Fibroblast of villous mesenchyme (primary cell): Measurements from ENCODE around the gene C19orf12. TPM values are rescaled to one million over a fixed set of nuclear protein-coding genes. Genes with fewer than 3 reads are reported as not detected.

Experiments
- DNase-seq: peaks from one replicate; pipeline ENCODE4 v3.0.0-alpha.2; 2010; ENCODE audit warnings: low read depth
- H3K4me3 ChIP-seq: 2 replicates; pipeline ENCODE4 v1.5.1; 2011; ENCODE audit warnings: low read depth, mild to moderate bottlenecking, low read length
- total RNA-seq: library from RNA; depleted of rRNA; stranded (reverse); fragments of >200 nt; gene quantifications from 2 replicates; pipeline ENCODE4 v1.2.3, GENCODE V29; 2012
- TF ChIP-seq, protein P1 (sequence below): IDR thresholded peaks from 2 replicates; pipeline ENCODE4 v1.5.1; 2012; ENCODE audit warnings: low read depth, mild to moderate bottlenecking, low read length; ENCODE audit not compliant: insufficient read depth

Gene C19orf12
- total RNA-seq, 1 donor, result 38.4 TPM

DNA sequence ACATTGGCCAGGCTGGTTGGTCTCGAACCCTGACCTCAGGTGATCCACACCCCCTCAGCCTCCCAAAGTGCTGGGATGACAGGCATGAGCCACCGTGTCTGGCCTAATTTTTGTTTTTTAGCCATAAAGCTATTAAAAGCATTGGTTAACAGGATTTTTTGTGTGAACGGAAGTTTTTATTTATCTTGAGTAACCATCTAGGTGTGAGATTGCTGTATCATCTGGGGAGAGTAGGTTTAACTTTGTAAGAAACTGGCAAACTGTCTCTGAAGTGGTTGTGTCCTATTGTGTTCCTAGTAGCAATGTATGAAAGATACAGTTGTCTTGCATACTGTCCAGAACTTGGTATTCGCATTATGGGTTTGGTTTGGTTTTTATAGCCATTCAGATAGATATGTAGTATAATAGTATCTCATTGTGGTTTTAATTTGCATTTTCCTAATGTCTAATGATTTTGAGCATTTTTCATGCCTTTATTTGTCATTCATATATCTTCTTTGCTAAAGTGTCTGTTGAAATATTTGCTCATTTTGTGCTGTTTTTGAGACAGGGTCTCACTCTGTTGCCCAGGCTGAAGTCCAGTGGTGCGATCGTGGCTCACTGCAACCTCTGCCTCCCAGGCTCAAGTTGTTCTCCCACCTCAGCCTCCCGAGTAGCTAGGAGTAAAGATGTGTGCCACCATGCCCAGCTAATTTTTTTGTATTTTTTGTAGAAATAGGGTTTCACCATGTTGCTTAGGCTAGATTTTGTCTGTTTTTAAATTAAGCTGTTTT, 63.3 kb downstream of the C19orf12 start:
- no peak for DNase-seq
- TF ChIP-seq, protein P1, sequence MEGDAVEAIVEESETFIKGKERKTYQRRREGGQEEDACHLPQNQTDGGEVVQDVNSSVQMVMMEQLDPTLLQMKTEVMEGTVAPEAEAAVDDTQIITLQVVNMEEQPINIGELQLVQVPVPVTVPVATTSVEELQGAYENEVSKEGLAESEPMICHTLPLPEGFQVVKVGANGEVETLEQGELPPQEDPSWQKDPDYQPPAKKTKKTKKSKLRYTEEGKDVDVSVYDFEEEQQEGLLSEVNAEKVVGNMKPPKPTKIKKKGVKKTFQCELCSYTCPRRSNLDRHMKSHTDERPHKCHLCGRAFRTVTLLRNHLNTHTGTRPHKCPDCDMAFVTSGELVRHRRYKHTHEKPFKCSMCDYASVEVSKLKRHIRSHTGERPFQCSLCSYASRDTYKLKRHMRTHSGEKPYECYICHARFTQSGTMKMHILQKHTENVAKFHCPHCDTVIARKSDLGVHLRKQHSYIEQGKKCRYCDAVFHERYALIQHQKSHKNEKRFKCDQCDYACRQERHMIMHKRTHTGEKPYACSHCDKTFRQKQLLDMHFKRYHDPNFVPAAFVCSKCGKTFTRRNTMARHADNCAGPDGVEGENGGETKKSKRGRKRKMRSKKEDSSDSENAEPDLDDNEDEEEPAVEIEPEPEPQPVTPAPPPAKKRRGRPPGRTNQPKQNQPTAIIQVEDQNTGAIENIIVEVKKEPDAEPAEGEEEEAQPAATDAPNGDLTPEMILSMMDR, result no peak
- no peak overlapping the region for H3K4me3 ChIP-seq

DNA sequence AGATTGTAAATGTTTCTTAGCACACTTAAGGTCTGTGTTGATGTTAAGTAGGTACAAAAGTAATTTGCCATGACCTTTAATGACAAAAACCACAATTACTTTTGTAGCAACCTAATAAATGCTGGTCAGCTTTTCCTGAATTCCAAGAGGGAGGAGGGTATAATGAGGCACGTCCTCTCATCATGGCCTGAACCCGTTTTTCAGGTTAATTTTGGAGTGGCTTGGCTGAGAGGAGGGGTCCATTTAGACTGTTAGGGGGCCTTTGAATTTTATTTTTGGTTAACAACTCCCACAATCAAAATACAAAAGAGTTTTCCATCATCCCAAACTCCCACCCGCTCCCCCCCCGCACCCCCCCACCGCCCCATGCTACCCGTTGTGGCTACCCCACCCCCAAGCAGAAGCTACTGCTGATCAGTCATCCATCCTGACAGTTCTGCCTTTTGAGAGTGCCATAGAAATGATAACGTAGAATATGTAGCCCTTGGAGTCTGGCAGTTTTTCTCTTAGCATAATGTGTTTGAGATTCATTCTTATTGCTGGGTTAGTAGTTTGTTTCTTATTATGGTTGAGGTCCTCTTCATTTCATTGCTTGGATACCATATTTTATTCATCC, 64.2 kb downstream of the C19orf12 start:
- no peak overlapping the region for H3K4me3 ChIP-seq
- DNase-seq, result no peak
- TF ChIP-seq, protein P1, result no peak

Other genes starting within 250 kb of the C19orf12 start
- not detected in 2 replicates for gene VSTM2B, start 189.3 kb downstream of the C19orf12 start, total RNA-seq
- gene POP4, start 109.0 kb downstream of the C19orf12 start, total RNA-seq, result 81.6 and 84.4 TPM in 2 replicates
- gene PLEKHF1, start 49.8 kb downstream of the C19orf12 start, total RNA-seq, result 9.9 and 22.5 TPM in 2 replicates
- 6.8 and 10.4 TPM in 2 replicates for gene CCNE1, start 96.7 kb upstream of the C19orf12 start, total RNA-seq
- gene URI1, start 227.0 kb upstream of the C19orf12 start, total RNA-seq, result 54.4 and 60.9 TPM in 2 replicates